Testis (tissue), 3 donors: ENCODE data around the gene DOCK7. TPM values are rescaled to one million over a fixed set of nuclear protein-coding genes. Genes with fewer than 3 reads are reported as not detected.

Source experiments
- DNase-seq: peaks from one replicate; pipeline ENCODE4 v3.0.0-alpha.2; 2019
- H3K27ac ChIP-seq, 2 donors: fragments of 200-600 bp; sonication (generic); one replicate each; pipeline ENCODE4 v1.5.1; 2019
- H3K27me3 ChIP-seq: fragments of 200-600 bp; sonication (generic); one replicate; pipeline ENCODE4 v1.5.1; 2019
- H3K36me3 ChIP-seq: fragments of 200-600 bp; sonication (generic); one replicate; pipeline ENCODE4 v1.5.1; 2017; ENCODE audit warnings: low read depth; ENCODE audit errors: missing control alignments
- H3K4me1 ChIP-seq: fragments of 200-600 bp; sonication (generic); one replicate; pipeline ENCODE4 v1.5.1; 2019
- H3K4me3 ChIP-seq, 2 donors: fragments of 200-600 bp; sonication (generic); one replicate each; pipeline ENCODE4 v1.5.1; 2017 to 2019
- H3K9me3 ChIP-seq: fragments of 200-600 bp; sonication (generic); one replicate; pipeline ENCODE4 v1.5.1; 2017
- CTCF ChIP-seq, 3 experiments: fragments of 450-650 bp in 2 of 3; fragments of 200-600 bp in 1 of 3; sonication (generic) in 1 of 3; IDR thresholded peaks; one replicate each; pipeline ENCODE4 v1.5.1; 2016 to 2019; ENCODE audit warnings: antibody characterized with exemption in 3 of 3, mild to moderate bottlenecking in 2 of 3, moderate library complexity in 1 of 3
- POLR2A ChIP-seq: fragments of 450-650 bp; IDR thresholded peaks from one replicate; pipeline ENCODE4 v1.6.1; 2017; ENCODE audit warnings: antibody characterized with exemption, mild to moderate bottlenecking, moderate library complexity
- WGBS, 2 donors: methylation state at CpG; one replicate each; pipeline ENCODE4 v1.1.5; 2018; 5-methylcytosine and 5-hydroxymethylcytosine counted together
- intact Hi-C: fragments of 100-400 bp; cut with DNase I; formaldehyde crosslinking; loops from one replicate; pipeline ENCODE4 v1.15.1; 2023; ENCODE audit warnings: low total_unique reads
- polyA plus RNA-seq: library from polyadenylated mRNA; stranded (reverse); fragments of 350-450 nt; fragmentation: Illumina TruSeq; extraction: RNeasy Lipid Tissue Mini Kit (QIAGEN cat#74804); gene quantifications from one replicate; pipeline ENCODE4 v1.2.3, GENCODE V29; 2014; ENCODE audit warnings: low read depth, low replicate concordance; ENCODE audit not compliant: insufficient read depth
- total RNA-seq, 2 donors: library from RNA; depleted of rRNA; stranded (reverse); fragments of >200 nt; gene quantifications; one replicate each; pipeline ENCODE4 v1.2.3, GENCODE V29; 2016

Gene DOCK7
- total and polyA plus RNA-seq, 3 donors from 2014 or later, result 42.2 to 122 (median 94.3) TPM

GRCh38 chr1:62590255-62590969 is 97.8 kb downstream of the DOCK7 start:
- Histone ChIP-seq H3K27ac (no peak overlapping the region), H3K36me3 (no peaks in the 10 kb centered on the region), H3K27me3 (no peaks in the 10 kb centered on the region), H3K4me3 (no peak overlapping the region), H3K4me1 (no peaks in the 10 kb centered on the region), H3K9me3 (no peaks in the 10 kb centered on the region)
- 84 to 87% methylated on average over 4 of the region's 4 CpGs for WGBS, 2 donors
- DNase-seq, result no peak
- TF ChIP-seq POLR2A, result no peak
- TF ChIP-seq CTCF (IDR thresholded peaks at IDR 0.05), result no peak
- intact Hi-C loops, result no loop called here

GRCh38 chr1:62589321-62589720 is 98.9 kb downstream of the DOCK7 start:
- TF ChIP-seq CTCF (IDR thresholded peaks at IDR 0.05) (no peak), POLR2A (no peak)
- no peaks in the 10 kb centered on the region for H3K36me3 ChIP-seq
- H3K27me3 ChIP-seq, result no peaks in the 10 kb centered on the region
- H3K4me3 ChIP-seq, result no peak overlapping the region
- no peaks in the 10 kb centered on the region for H3K9me3 ChIP-seq
- no peaks in the 10 kb centered on the region for H3K4me1 ChIP-seq
- no peak overlapping the region for H3K27ac ChIP-seq
- intact Hi-C loops, result no loop called here
- no peak for DNase-seq
- WGBS, 2 donors, result 83 to 87% methylated on average over 3 of the region's 3 CpGs

GRCh38 chr1:62588000-62588399 is 100.2 kb downstream of the DOCK7 start:
- intact Hi-C loops, result no loop called here
- H3K9me3 ChIP-seq, result no peaks in the 10 kb centered on the region
- no peak for DNase-seq
- H3K4me1 ChIP-seq, result no peaks in the 10 kb centered on the region
- no peak overlapping the region for H3K27ac ChIP-seq
- TF ChIP-seq POLR2A (no peak), CTCF (IDR thresholded peaks at IDR 0.05) (no peak)
- H3K36me3 ChIP-seq, result no peaks in the 10 kb centered on the region
- H3K4me3 ChIP-seq, result no peak overlapping the region
- H3K27me3 ChIP-seq, result no peaks in the 10 kb centered on the region

GRCh38 chr1:62585469-62586155 is 102.6 kb downstream of the DOCK7 start:
- H3K4me1 ChIP-seq, result no peaks in the 10 kb centered on the region
- H3K27me3 ChIP-seq, result no peaks in the 10 kb centered on the region
- H3K4me3 ChIP-seq, result no peak overlapping the region
- TF ChIP-seq POLR2A, result no peak
- TF ChIP-seq CTCF (IDR thresholded peaks at IDR 0.05), result no peak
- DNase-seq, result no peak
- no peaks in the 10 kb centered on the region for H3K9me3 ChIP-seq
- no peak overlapping the region for H3K27ac ChIP-seq
- H3K36me3 ChIP-seq, result no peaks in the 10 kb centered on the region
- intact Hi-C loops, result no loop called here
- WGBS, 2 donors, result 50 to 67% methylated on average over 1 of the region's 1 CpG
